D721Med (cell line): ENCODE measurements around the gene BRINP3.

ENCODE experiments used
- DNase-seq: peaks from one replicate; pipeline ENCODE4 v3.0.0; 2011; ENCODE audit warnings: low spot score; ENCODE audit not compliant: insufficient read length
- FAIRE-seq: peaks from 2 replicates; lab custom pipeline; 2011; peaks lifted over from hg19 to GRCh38; lab: Jason Lieb, UNC
- TF ChIP-seq, protein P1 (sequence below): IDR thresholded peaks from 2 replicates; pipeline ENCODE4 v1.5.1; 2012; ENCODE audit warnings: mild to moderate bottlenecking, control low read depth; ENCODE audit not compliant: insufficient read depth; ENCODE audit errors: missing control alignments

The BRINP3 gene

DNA sequence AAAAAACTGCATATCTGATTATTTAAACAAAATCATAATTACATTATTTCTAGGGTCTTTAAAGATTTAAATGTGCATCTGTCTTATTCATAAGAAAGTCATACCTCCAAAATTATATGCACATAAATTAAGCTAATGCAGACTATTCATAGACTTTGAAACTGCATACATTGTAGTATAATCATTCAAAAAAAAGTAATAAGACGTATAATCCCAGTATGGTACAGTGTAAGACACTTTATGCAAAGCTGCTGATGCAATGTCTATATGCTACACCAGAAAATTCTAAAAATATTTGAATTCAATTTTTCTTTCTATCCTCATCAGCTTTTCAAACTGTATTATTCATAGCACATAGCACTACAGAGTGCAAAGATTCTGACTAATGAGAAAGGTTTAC, 22.0 kb downstream of the BRINP3 start:
- TF ChIP-seq, protein P1, sequence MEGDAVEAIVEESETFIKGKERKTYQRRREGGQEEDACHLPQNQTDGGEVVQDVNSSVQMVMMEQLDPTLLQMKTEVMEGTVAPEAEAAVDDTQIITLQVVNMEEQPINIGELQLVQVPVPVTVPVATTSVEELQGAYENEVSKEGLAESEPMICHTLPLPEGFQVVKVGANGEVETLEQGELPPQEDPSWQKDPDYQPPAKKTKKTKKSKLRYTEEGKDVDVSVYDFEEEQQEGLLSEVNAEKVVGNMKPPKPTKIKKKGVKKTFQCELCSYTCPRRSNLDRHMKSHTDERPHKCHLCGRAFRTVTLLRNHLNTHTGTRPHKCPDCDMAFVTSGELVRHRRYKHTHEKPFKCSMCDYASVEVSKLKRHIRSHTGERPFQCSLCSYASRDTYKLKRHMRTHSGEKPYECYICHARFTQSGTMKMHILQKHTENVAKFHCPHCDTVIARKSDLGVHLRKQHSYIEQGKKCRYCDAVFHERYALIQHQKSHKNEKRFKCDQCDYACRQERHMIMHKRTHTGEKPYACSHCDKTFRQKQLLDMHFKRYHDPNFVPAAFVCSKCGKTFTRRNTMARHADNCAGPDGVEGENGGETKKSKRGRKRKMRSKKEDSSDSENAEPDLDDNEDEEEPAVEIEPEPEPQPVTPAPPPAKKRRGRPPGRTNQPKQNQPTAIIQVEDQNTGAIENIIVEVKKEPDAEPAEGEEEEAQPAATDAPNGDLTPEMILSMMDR: no peak
- FAIRE-seq: peak; percentile 86
- DNase-seq: no peak

DNA sequence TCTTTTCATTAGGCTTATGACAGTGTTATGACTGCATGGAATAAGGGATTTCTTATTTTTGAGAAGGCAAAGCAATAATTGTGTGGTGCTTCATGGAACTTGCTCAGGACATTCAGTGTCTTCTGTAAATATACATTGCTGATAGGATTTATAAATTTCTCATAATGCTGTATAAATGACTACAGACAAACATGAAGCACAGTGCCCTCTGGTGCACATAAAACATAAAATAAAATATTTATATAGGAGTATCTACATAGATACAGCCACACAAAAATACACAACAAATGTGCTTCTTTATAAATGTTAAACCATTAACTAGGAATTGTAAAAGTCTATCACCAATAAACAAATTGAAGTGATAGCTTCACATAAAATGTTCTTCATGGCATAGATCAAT, 24.1 kb downstream of the BRINP3 start:
- FAIRE-seq (peak; percentile 81), DNase-seq (no peak)
- TF ChIP-seq, protein P1: peak; percentile 29

DNA sequence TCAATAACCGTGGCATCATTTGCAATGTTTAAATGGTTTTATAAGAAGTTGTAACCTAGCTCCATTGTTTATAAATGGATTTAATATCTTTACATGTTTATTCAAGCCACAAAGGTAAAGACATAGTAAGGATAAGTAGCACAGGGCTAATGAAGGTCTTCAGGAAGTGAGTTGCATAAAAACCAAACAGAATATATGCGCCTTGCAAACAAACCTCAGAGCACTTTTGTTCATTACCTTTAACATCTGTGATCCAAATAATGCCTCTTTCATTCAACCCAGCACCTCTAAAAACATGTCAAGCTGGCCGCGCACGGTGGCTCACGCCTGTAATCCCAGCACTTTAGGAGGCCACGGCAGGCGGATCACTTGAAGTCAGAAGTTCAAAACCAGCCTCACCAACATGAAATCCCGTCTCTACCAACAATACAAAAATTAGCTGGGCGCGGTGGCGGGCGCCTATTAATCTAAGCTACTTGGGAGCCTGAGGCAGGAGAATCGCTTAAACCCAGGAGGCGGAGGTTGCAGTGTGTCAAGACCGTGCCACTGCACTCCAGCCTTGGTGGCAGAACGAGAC, 25.3 kb downstream of the BRINP3 start:
- no peak for FAIRE-seq
- TF ChIP-seq, protein P1: no peak

DNA sequence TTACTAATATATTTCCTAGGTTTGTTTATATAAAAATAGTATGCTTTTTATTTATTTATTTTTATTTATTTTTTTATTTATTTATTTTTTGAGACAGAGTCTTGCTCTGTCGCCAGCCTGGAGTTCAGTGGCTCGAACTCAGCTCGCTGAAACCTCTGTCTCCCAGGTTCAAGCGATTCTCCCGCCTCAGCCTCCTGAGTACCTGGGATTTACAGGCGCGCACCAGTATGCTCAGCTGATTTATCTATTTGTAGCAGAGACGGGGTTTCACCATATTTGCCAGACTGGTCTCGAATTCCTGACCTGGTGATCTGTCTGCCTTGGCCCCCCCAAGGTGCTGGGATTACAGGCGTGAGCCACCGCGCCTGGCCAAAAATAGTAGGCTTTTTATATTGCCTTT, 33.2 kb downstream of the BRINP3 start:
- no peak for DNase-seq
- TF ChIP-seq, protein P1: no peak
- FAIRE-seq: no peak

More for the DNA sequence above, 25.3 kb downstream of the BRINP3 start:
- no peak for DNase-seq

DNA sequence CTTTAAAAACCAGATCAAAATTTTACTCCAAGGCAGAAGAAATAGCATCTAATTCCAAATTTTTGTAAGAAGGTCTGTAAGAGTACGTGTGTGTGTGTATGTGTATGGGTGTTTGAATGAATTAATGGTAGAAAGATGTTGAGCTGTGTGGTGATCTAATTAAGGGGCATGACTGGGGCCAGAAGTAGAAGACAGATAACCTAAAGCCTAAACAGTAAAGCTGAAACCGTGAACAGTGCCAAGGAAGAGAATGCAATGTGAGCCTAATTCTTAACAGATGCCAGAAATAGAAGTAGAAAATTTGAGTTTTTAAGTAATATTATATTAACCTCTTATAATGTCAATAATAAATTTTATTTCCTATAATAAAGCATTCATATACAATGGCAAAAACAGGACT, 38.2 kb downstream of the BRINP3 start:
- FAIRE-seq (no peak), DNase-seq (no peak)
- TF ChIP-seq, protein P1: no peak

DNA sequence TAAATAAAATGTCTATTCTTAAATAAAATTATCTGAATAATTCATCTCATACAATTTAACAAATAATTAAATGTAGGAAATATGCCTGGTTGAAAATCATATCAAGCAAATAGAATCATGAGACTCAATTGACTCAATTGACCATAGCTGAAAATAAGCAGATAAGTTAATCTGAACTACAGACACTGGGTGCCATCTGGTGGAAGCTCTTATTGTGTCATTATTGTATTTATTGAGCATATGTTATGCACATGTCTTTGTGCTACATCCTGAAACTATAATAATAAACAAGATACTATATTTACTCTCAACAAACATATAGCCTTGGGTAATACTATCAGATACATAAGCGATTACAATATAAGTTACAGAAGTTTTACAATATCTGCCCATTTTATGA, 41.0 kb downstream of the BRINP3 start:
- TF ChIP-seq, protein P1: peak; percentile 55
- DNase-seq: no peak
- peak; percentile 96 for FAIRE-seq

DNA sequence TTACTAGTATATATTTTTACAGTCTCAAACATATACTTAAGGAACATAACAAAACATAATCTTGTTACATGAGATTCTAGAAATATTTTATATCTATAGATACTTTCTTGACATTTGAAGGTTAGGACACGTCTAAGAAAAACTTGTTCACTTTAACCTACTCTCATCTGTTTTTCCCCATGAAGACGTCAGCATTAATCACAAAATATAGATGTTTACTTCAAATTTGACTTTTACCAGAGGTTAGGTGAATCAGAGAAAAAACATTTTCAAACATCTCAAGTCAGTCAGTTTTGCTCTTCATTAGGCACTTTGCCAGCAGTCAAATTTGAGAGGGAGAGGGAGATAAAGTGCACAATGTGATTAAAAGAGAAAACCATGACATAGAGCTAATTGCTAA, 47.7 kb downstream of the BRINP3 start:
- DNase-seq (no peak), FAIRE-seq (no peak)
- TF ChIP-seq, protein P1: no peak
